Embryonic facial prominence (tissue), 1 donor: ENCODE measurements around the gene PIK3R6.

Experiments used
- DNase-seq: peaks from one replicate; pipeline ENCODE4 v3.0.0-alpha.2; 2016; ENCODE audit errors: extremely low spot score

PIK3R6 gene

GRCh38 chr17:8855477-8856204 lies 11.8 kb downstream of the PIK3R6 start:
- no peak for DNase-seq

DNA sequence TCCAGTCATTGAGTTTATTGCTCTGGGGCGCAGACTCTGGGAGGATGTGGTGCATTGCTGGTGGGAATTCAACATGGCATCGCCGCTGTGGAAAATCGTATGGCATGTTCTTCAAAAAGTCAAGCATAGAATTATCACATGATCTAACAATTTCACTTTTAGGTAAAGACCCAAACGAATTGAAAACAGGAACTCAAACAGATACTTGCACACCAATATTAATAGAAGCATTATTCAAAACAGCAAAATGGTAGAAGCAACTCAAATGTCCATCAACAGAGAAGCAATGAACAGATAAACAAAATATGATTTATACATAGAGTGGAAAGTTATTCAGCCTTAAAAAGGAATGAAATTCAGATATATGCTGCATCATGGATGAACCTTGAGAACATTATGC lies 15.9 kb downstream of the PIK3R6 start:
- no peak for DNase-seq

GRCh38 chr17:8849311-8850041 lies 18.0 kb downstream of the PIK3R6 start:
- no peak for DNase-seq

GRCh38 chr17:8847891-8848290 lies 19.6 kb downstream of the PIK3R6 start:
- no peak for DNase-seq

- DNase-seq = no peak
Measured at GRCh38 chr17:8846768-8847211, 20.7 kb downstream of the PIK3R6 start.

DNA sequence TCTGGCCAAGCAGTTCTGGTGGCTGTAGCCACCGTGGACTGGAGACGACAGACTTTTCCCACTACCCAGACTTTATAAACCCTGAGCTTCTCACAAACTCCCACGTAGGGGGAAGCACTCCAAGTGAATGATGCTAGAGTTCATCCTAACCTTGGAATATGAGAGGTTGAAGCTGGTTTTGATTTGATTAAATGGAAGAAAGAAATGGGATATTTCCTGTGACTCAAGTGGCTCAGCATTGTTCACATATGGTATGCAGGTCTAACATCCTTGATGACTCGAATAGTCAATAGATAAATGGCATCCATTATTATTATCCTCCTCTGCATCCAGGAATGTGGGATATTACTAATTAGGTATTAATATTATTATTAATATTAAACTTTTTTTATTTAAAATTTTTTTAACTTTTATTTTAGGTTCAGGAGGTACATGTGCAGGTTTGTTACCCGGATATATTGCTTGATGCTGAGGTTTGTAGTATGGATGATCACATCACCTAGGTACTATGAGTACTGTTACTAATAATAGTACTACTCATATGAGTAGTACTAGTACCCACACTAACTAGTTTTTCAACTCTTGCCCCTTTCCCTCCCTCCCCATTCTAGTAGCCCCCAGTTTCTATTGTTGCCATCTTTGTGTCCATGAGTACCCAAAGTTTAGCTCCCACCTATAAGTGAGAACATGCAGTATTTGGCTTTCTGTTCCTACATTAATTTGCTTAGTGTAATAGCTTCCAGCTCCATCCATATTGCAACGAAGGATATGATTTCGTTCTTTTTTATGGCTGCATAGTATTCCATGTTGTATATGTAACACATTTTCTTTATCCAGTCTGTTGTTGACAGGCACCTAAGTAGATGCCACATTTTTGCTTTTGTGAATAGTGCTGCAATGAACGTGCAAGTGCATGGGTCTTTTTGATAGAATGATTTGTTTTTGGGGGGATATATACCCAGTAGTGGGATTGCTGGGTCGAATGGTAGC lies 22.9 kb downstream of the PIK3R6 start:
- no peak for DNase-seq

GRCh38 chr17:8843344-8843743 lies 24.1 kb downstream of the PIK3R6 start:
- DNase-seq = no peak

DNA sequence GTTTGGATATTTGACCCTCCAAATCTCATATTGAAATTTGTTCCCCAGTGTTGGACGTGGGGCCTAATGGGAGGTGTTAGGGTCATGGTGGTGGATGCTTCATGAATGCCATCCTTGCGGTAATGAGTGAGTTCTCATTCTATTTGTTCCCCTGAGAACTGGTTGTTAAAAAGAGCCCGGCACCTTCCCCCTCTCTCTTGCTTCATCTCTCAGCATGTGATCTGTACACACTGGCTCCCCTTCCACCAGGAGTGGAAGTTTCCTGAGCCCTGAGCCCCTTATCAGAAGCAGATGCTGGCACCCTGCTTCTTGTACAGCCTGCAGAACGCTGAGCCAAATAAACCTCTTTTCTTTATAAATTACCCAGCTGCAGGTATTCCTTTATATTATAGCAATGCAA lies 25.6 kb downstream of the PIK3R6 start:
- no peak for DNase-seq

DNA sequence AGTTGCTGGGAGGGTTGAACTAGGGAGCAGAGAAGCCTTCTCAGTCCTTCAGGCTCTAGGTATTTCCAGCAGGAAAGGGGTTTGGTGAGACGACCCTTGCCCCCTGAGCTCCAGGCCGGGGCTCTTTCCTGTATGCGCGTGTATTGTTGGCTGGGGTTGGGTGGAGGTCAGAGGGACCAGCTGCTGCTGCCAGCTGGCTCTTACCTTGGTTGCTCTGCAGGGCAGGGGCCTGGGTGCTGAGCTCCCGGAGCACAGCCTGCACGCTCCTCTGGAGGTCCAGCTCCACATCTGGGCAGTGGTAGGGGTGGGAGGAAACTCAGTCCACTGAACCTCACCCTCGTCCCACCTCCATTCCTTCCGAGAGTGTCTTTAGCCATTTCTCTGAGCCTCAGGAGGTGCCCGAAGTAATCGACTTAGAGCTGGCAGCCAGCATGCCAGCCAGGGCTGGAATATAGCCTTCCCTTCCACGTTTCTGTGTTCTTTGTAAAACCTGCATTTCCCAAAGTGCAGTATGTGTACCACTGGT lies 28.0 kb downstream of the PIK3R6 start:
- no peak for DNase-seq

- DNase-seq = no peak
Measured at GRCh38 chr17:8838551-8839095, 28.9 kb downstream of the PIK3R6 start.

- no peak for DNase-seq
Measured at GRCh38 chr17:8837563-8838075, 29.9 kb downstream of the PIK3R6 start.

GRCh38 chr17:8836821-8837562 lies 30.5 kb downstream of the PIK3R6 start:
- DNase-seq = no peak

DNA sequence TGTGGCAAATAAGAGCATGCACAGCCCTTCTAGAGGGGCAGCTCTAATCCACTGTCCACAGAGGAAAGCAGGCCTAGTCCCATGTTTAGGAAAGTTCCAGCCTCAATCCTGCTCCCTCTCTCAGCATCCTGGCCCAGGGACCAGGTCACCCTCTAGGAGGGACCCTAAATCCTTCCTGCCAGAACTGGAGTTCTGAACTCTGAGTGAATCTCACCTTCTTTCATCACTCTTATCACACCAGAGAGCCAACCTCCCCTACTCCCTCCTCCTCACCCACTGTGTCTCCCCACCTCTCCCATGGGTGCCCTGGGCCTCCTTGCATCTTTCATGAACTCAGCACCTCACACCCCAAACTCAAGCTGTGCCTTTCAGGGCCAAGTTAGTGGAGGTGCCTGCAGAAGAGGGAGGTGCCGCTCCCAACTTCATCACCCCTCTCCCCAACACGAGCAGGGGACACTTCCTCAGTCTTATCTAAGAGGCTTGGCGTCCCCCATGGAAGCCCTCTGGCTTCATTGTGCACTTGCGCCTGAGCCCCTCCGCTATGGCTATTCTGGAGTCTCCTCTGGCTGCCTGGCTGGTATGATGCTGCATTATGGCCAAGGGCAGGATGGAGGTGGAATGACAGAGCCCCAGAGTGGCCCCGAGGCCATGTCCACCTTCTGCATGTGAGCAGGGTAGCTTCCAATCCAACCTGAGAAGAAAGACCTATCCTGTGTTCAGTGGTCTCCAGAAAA lies 31.7 kb downstream of the PIK3R6 start:
- DNase-seq = no peak

GRCh38 chr17:8835106-8835505 lies 32.4 kb downstream of the PIK3R6 start:
- DNase-seq = no peak

- DNase-seq = no peak
Measured at GRCh38 chr17:8832711-8833352, 34.6 kb downstream of the PIK3R6 start.

GRCh38 chr17:8831234-8831849 lies 36.1 kb downstream of the PIK3R6 start:
- DNase-seq = no peak

- no peak for DNase-seq
Measured at GRCh38 chr17:8830141-8830540, 37.3 kb downstream of the PIK3R6 start.

DNA sequence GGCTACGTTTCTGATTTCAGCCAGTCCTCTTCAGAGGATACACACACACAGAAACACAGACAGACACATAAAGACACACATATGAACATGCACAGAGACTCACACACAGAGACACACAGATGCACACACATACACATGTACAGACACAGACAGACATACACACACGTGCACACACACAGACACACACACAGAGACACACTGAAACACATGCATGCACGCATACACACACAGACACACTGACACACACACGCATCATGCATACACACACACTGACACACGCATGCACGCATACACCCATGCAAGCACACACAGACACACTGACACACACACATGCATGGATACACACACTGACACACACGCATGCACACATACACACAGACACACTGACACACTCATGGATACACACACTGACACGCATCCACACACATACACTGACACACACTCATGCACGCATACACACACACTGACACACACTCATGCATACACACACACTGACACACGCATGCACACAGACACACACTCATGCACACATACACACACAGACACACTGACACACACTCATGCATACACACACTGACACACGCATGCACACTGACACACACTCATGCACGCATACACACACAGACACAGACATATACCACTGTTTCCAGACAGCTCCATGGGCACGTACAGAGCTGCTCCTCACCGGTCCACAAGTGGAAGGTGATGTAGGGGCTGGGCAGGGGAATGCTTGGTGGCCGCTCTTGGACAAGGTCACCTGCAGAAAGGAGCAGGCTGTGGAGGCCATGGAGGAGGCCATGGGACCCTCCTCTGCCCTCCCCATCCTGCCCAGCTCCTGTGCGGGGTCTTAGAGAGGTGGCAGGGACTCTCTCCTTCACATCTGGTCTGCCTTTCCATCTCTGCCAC lies 38.2 kb downstream of the PIK3R6 start:
- DNase-seq = no peak
